IMR-90 (cell line): ENCODE measurements around the gene DENND2C. TPM values are rescaled to one million over a fixed set of nuclear protein-coding genes. Genes with fewer than 3 reads are reported as not detected.

ENCODE experiments used
- ATAC-seq: fragments of 200-7000 bp; cut with Tn5 transposase; 2 replicates; pipeline ENCODE4 v1.9.1; 2020; ENCODE audit warnings: low read depth, mild to moderate bottlenecking, moderate library complexity
- BruUV-seq: library from RNA; stranded (reverse); fragments of 400-500 nt; replicated peaks from 2 replicates; lab custom pipeline; 2021; lab: Mats Ljungman, UMichigan
- CTCF ChIA-PET: fragments of 300-600 bp; formaldehyde crosslinking; extraction: SDS; loops from one replicate; lab custom pipeline; 2021; ENCODE audit warnings: antibody characterized with exemption; lab: Yijun Ruan, JAX
- POLR2A ChIA-PET: fragments of 300-600 bp; sonication (Branson Sonifier 250); formaldehyde crosslinking; loops from one replicate; lab custom pipeline; 2022; ENCODE audit warnings: antibody characterized with exemption; ENCODE audit not compliant: unreplicated experiment; lab: Charles Lee
- DNase-seq: peaks from one replicate; pipeline ENCODE4 v3.0.0; 2013
- H2AFZ ChIP-seq: replicated peaks from 2 replicates; pipeline ENCODE3; 2013; ENCODE audit warnings: low read length, mild to moderate bottlenecking; ENCODE audit not compliant: poor library complexity
- H2AK5ac ChIP-seq: 2 replicates; pipeline ENCODE4 v1.6.1; 2013; ENCODE audit warnings: low read depth, low read length, inconsistent platforms
- H2AK9ac ChIP-seq: replicated peaks from 2 replicates; pipeline ENCODE3; 2013; ENCODE audit warnings: mild to moderate bottlenecking, low read depth, low read length, moderate library complexity; ENCODE audit not compliant: poor library complexity
- H2BK120ac ChIP-seq: 2 replicates; pipeline ENCODE4 v1.6.1; 2013; ENCODE audit warnings: low read depth, low read length, inconsistent platforms
- H2BK15ac ChIP-seq: 3 replicates; pipeline ENCODE4 v1.6.1; 2013; ENCODE audit warnings: low read depth, low read length, inconsistent platforms
- H2BK20ac ChIP-seq: 2 replicates; pipeline ENCODE4 v1.6.1; 2013; ENCODE audit warnings: low read depth, mild to moderate bottlenecking, inconsistent platforms, low read length, moderate library complexity
- H2BK5ac ChIP-seq: 2 replicates; pipeline ENCODE4 v1.6.1; 2013; ENCODE audit warnings: mild to moderate bottlenecking, low read depth, low read length, inconsistent platforms; ENCODE audit not compliant: poor library complexity, severe bottlenecking
- H3K14ac ChIP-seq: replicated peaks from 2 replicates; pipeline ENCODE4 v1.6.1; 2013; ENCODE audit warnings: low read depth, low read length, inconsistent platforms
- H3K18ac ChIP-seq: 2 replicates; pipeline ENCODE4 v1.6.1; 2013; ENCODE audit warnings: low read depth, low read length, control low read depth
- H3K23ac ChIP-seq: 2 replicates; pipeline ENCODE4 v1.6.1; 2013; ENCODE audit warnings: low read depth, low read length, inconsistent platforms
- H3K27ac ChIP-seq: 2 replicates; pipeline ENCODE4 v1.5.1; 2013; ENCODE audit warnings: mild to moderate bottlenecking, control low read depth, low read length; ENCODE audit not compliant: insufficient read depth
- H3K27me3 ChIP-seq: 2 replicates; pipeline ENCODE4 v1.6.1; 2013; ENCODE audit warnings: low read length; ENCODE audit not compliant: control insufficient read depth, insufficient read depth
- H3K36me3 ChIP-seq: 2 replicates; pipeline ENCODE4 v1.6.1; 2013; ENCODE audit warnings: low read length, mixed read lengths; ENCODE audit not compliant: control insufficient read depth, insufficient read depth
- H3K4ac ChIP-seq: 2 replicates; pipeline ENCODE4 v1.6.1; 2013; ENCODE audit warnings: low read depth, low read length, inconsistent platforms
- H3K4me1 ChIP-seq: 2 replicates; pipeline ENCODE4 v1.6.1; 2013; ENCODE audit warnings: low read length, mixed read lengths; ENCODE audit not compliant: control insufficient read depth, insufficient read depth
- H3K4me2 ChIP-seq: 2 replicates; pipeline ENCODE4 v1.6.1; 2013; ENCODE audit warnings: low read depth, mild to moderate bottlenecking, control low read depth, low read length, moderate library complexity
- H3K4me3 ChIP-seq: 2 replicates; pipeline ENCODE4 v1.5.1; 2013; ENCODE audit warnings: low read depth, mild to moderate bottlenecking, control low read depth, low read length, moderate library complexity; ENCODE audit not compliant: insufficient read depth
- H3K56ac ChIP-seq: 2 replicates; pipeline ENCODE4 v1.6.1; 2013; ENCODE audit warnings: low read length, inconsistent platforms; ENCODE audit not compliant: insufficient read depth; ENCODE audit errors: extremely low read depth
- H3K79me1 ChIP-seq, 2 experiments: 2 replicates each; pipeline ENCODE4 v1.6.1; 2013; ENCODE audit warnings: low read length in 2 of 2, inconsistent platforms in 1 of 2, low read depth in 1 of 2
- H3K9ac ChIP-seq: 2 replicates; pipeline ENCODE4 v1.6.1; 2013; ENCODE audit warnings: low read depth, low read length, control low read depth
- H3K9me1 ChIP-seq: 2 replicates; pipeline ENCODE4 v1.6.1; 2013; ENCODE audit warnings: low read length, inconsistent platforms; ENCODE audit not compliant: insufficient read depth
- H3K9me3 ChIP-seq: 2 replicates; pipeline ENCODE4 v1.6.1; 2013; ENCODE audit warnings: low read length; ENCODE audit not compliant: control insufficient read depth, insufficient read depth
- H4K20me1 ChIP-seq: 2 replicates; pipeline ENCODE4 v1.6.1; 2013; ENCODE audit warnings: low read length, inconsistent platforms; ENCODE audit not compliant: insufficient read depth
- H4K5ac ChIP-seq: 2 replicates; pipeline ENCODE4 v1.6.1; 2013; ENCODE audit warnings: mild to moderate bottlenecking, low read depth, low read length, control low read depth
- H4K8ac ChIP-seq, 2 experiments: 2 replicates each; pipeline ENCODE4 v1.6.1; 2013; ENCODE audit warnings: low read depth in 2 of 2, low read length in 2 of 2, control low read depth in 1 of 2, inconsistent platforms in 1 of 2
- H4K91ac ChIP-seq: 2 replicates; pipeline ENCODE4 v1.6.1; 2013; ENCODE audit warnings: low read depth, low read length, inconsistent platforms; ENCODE audit not compliant: insufficient read depth
- CEBPB ChIP-seq: IDR thresholded peaks from 2 replicates; pipeline ENCODE4 v1.6.1; 2012; ENCODE audit warnings: low read depth, low read length, improper control_type of control experiment
- CHD1 ChIP-seq: IDR thresholded peaks from 2 replicates; pipeline ENCODE4 v1.6.1; 2012; ENCODE audit warnings: low read depth, low read length, improper control_type of control experiment
- FOS ChIP-seq: fragments of 150-350 bp; IDR thresholded peaks from 2 replicates; pipeline ENCODE4 v1.6.1; 2016; ENCODE audit warnings: low read depth, low read length
- MAFK ChIP-seq: IDR thresholded peaks from 2 replicates; pipeline ENCODE4 v1.6.1; 2012; ENCODE audit warnings: low read depth, low read length, improper control_type of control experiment
- MAZ ChIP-seq: IDR thresholded peaks from 2 replicates; pipeline ENCODE4 v1.6.1; 2012; ENCODE audit warnings: low read depth, mild to moderate bottlenecking, low read length, improper control_type of control experiment, moderate library complexity, borderline replicate concordance
- MXI1 ChIP-seq: IDR thresholded peaks from 2 replicates; pipeline ENCODE4 v1.6.1; 2012; ENCODE audit warnings: low read depth, mild to moderate bottlenecking, low read length, moderate library complexity, borderline replicate concordance
- NFE2L2 ChIP-seq: fragments of 150-350 bp; IDR thresholded peaks from 2 replicates; pipeline ENCODE4 v1.6.1; 2016; ENCODE audit warnings: low read depth, mild to moderate bottlenecking, low read length
- POLR2A ChIP-seq: IDR thresholded peaks from 2 replicates; pipeline ENCODE4 v1.6.1; 2012; ENCODE audit warnings: mild to moderate bottlenecking, low read depth, low read length
- RAD21 ChIP-seq: IDR thresholded peaks from 2 replicates; pipeline ENCODE4 v1.6.1; 2012; ENCODE audit warnings: low read length, improper control_type of control experiment
- RCOR1 ChIP-seq: IDR thresholded peaks from 2 replicates; pipeline ENCODE4 v1.6.1; 2012; ENCODE audit warnings: mild to moderate bottlenecking, low read length, improper control_type of control experiment; ENCODE audit not compliant: insufficient replicate concordance
- RFX5 ChIP-seq: IDR thresholded peaks from 2 replicates; pipeline ENCODE4 v1.8.0; 2012; ENCODE audit warnings: low read depth, mild to moderate bottlenecking, low read length, moderate library complexity
- SMC3 ChIP-seq: fragments of 150-350 bp; IDR thresholded peaks from 2 replicates; pipeline ENCODE4 v1.6.1; 2016; ENCODE audit warnings: low read depth, mild to moderate bottlenecking, antibody characterized with exemption, low read length, moderate library complexity
- WGBS, 2 experiments: methylation state at CpG; one replicate each; pipeline versions ENCODE4 v1.1.5 to v1.1.7; 2013; ENCODE audit warnings: missing lambda C conversion rate in 2 of 2; ENCODE audit not compliant: insufficient read length in 1 of 2; ENCODE audit errors: extremely low coverage in 2 of 2; 5-methylcytosine and 5-hydroxymethylcytosine counted together
- dilution Hi-C: fragments of 300-500 bp; cut with HindIII; formaldehyde crosslinking; loops from one replicate; pipeline ENCODE4 v1.14.3; 2018; ENCODE audit warnings: low sequenced_read_pairs; ENCODE audit not compliant: unreplicated experiment
- in situ Hi-C: fragments of 300-500 bp; cut with MboI; formaldehyde crosslinking; loops from 3 replicates; pipeline ENCODE4 v1.14.3; 2019; ENCODE audit warnings: low sequenced_read_pairs, inconsistent platforms, mixed read lengths
- intact Hi-C: fragments of 100-400 bp; cut with micrococcal nuclease; formaldehyde crosslinking; loops from 2 replicates; pipeline ENCODE4 v1.10.0; 2022
- polyA plus RNA-seq, 3 experiments: library from polyadenylated mRNA; depleted of rRNA; stranded (reverse); fragments of >200 nt; gene quantifications; 2 replicates each; pipeline ENCODE4 v1.2.3, GENCODE V29; 2012; ENCODE audit warnings: low replicate concordance in 1 of 3
- total RNA-seq: library from RNA; depleted of rRNA; stranded (reverse); fragments of >200 nt; gene quantifications from 2 replicates; pipeline ENCODE4 v1.2.3, GENCODE V29; 2012
- TF ChIP-seq, protein P1 (sequence below): fragments of 150-350 bp; IDR thresholded peaks from 2 replicates; pipeline ENCODE4 v1.6.1; 2017; ENCODE audit warnings: mild to moderate bottlenecking, antibody characterized with exemption, low read length, low read depth
- TF ChIP-seq, protein P2 (sequence below): conservative IDR thresholded peaks from 2 replicates; pipeline ENCODE4 v1.5.1; 2012; ENCODE audit warnings: mild to moderate bottlenecking, low read depth, low read length, improper control_type of control experiment
- TF ChIP-seq, protein P3 (sequence below): fragments of 150-350 bp; IDR thresholded peaks from 2 replicates; pipeline ENCODE4 v1.6.1; 2016; ENCODE audit warnings: low read depth, mild to moderate bottlenecking, low read length, moderate library complexity, borderline replicate concordance

The DENND2C gene
- total and polyA plus RNA-seq, 2 of the 4 experiments (the other 2 are of a cell fraction): 0.58 to 2.2 TPM

DNA sequence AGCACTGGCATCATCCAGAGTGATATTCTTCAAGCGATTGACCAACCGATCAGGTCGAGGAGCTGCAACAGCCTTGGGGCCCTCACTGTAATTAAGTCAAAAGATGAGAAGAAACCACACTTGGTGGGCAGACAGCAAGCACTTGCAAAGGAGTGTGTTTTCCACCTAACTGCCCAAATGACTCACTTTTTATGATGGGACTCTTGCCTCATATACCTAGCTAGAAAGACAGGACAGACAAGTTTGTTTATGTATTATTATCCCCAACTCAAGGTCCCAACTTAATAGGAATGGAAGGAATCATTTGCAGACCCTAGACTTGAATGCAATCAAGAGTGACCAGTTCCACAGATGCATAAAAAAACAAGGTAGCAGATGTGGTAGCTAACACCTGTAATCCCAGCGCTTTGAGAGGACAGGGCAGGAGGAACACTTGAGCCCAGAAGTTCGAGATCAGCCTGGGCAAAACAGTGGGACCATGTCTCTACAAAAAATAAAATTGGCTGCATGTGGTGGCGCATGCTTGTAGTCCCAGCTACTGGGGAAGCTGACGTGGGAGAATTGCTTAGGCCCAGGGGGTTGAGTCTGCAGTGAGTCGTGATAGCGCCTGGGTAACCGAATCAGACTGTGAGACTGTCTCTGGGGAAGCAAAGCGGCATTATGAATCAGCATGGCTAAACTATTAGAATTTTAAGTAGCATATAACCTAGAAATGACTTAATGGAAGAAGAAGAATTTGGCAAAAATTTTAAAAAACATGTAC is 49.0 kb upstream of the DENND2C start:
- no peak for TF ChIP-seq NFE2L2
- TF ChIP-seq, protein P1, sequence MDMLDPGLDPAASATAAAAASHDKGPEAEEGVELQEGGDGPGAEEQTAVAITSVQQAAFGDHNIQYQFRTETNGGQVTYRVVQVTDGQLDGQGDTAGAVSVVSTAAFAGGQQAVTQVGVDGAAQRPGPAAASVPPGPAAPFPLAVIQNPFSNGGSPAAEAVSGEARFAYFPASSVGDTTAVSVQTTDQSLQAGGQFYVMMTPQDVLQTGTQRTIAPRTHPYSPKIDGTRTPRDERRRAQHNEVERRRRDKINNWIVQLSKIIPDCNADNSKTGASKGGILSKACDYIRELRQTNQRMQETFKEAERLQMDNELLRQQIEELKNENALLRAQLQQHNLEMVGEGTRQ: no peak
- no peak for TF ChIP-seq MAZ
- no peak for TF ChIP-seq MAFK
- TF ChIP-seq FOS: no peak
- no peak for TF ChIP-seq CEBPB
- TF ChIP-seq, protein P2, sequence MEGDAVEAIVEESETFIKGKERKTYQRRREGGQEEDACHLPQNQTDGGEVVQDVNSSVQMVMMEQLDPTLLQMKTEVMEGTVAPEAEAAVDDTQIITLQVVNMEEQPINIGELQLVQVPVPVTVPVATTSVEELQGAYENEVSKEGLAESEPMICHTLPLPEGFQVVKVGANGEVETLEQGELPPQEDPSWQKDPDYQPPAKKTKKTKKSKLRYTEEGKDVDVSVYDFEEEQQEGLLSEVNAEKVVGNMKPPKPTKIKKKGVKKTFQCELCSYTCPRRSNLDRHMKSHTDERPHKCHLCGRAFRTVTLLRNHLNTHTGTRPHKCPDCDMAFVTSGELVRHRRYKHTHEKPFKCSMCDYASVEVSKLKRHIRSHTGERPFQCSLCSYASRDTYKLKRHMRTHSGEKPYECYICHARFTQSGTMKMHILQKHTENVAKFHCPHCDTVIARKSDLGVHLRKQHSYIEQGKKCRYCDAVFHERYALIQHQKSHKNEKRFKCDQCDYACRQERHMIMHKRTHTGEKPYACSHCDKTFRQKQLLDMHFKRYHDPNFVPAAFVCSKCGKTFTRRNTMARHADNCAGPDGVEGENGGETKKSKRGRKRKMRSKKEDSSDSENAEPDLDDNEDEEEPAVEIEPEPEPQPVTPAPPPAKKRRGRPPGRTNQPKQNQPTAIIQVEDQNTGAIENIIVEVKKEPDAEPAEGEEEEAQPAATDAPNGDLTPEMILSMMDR: no peak
- TF ChIP-seq, protein P3, sequence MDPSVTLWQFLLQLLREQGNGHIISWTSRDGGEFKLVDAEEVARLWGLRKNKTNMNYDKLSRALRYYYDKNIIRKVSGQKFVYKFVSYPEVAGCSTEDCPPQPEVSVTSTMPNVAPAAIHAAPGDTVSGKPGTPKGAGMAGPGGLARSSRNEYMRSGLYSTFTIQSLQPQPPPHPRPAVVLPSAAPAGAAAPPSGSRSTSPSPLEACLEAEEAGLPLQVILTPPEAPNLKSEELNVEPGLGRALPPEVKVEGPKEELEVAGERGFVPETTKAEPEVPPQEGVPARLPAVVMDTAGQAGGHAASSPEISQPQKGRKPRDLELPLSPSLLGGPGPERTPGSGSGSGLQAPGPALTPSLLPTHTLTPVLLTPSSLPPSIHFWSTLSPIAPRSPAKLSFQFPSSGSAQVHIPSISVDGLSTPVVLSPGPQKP: no peak
- TF ChIP-seq CHD1: no peak
- no peak for TF ChIP-seq RAD21
- TF ChIP-seq MXI1: no peak
- TF ChIP-seq RFX5: no peak
- TF ChIP-seq SMC3: no peak
- no peak for TF ChIP-seq POLR2A
- TF ChIP-seq RCOR1: no peak
- ATAC-seq (no peak), DNase-seq (peak; percentile 78)
- no peak overlapping the region for H3K23ac ChIP-seq
- BruUV-seq: no TSS peak
- no peak overlapping the region for H4K8ac ChIP-seq
- H4K91ac ChIP-seq: no peak overlapping the region
- no peak overlapping the region for H3K18ac ChIP-seq
- POLR2A ChIA-PET: no interaction called here
- 100% methylated on average over 1 of the region's 11 CpGs; no CpG with 5 or more reads in 1 of the 2 experiments for WGBS, 2 experiments
- H3K4me2 ChIP-seq: no peak overlapping the region
- intact Hi-C loops: loop anchor here (5.0 kb wide), 1 partner anchor 137 kb away; the partner anchor contains the start of gene BCAS2
- no peak overlapping the region for H3K9ac ChIP-seq
- no peak overlapping the region for H2BK15ac ChIP-seq
- no peak overlapping the region for H2AFZ ChIP-seq
- H4K5ac ChIP-seq: no peak overlapping the region
- H3K56ac ChIP-seq: no peak overlapping the region
- no peak overlapping the region for H2AK5ac ChIP-seq
- no peak overlapping the region for H3K4ac ChIP-seq
- H3K79me1 ChIP-seq: peaks cover 29 to 30% of the 10 kb centered on the region in 2 experiments
- H3K27ac ChIP-seq: no peak overlapping the region
- no peak overlapping the region for H3K14ac ChIP-seq
- no peak overlapping the region for H2BK20ac ChIP-seq
- H3K4me1 ChIP-seq: peaks cover 1% of the 10 kb centered on the region; the same call in 1 of the 2 replicates
- H2BK120ac ChIP-seq: no peak overlapping the region
- no peaks in the 10 kb centered on the region for H3K27me3 ChIP-seq
- H4K20me1 ChIP-seq: no peaks in the 10 kb centered on the region
- dilution Hi-C loops: no loop called here
- in situ Hi-C loops: loop anchor here (25.0 kb wide), 1 partner anchor 757 kb away; no protein-coding TSS in a partner anchor
- no peak overlapping the region for H2AK9ac ChIP-seq
- no peaks in the 10 kb centered on the region for H3K9me1 ChIP-seq
- CTCF ChIA-PET: no interaction called here
- H2BK5ac ChIP-seq: no peak overlapping the region
- H3K36me3 ChIP-seq: peaks cover 38% of the 10 kb centered on the region
- H3K9me3 ChIP-seq: no peaks in the 10 kb centered on the region
- H3K4me3 ChIP-seq: no peak overlapping the region
